OCI-LY1 (cell line): ENCODE measurements around the gene ICE2.

ENCODE experiments used
- CTCF ChIP-seq: fragments of 200-600 bp; sonication (generic), shearing (Covaris generic); IDR thresholded peaks from 2 replicates; pipeline ENCODE4 v1.5.1; 2017; ENCODE audit warnings: mild to moderate bottlenecking, antibody characterized with exemption, low read length, moderate library complexity, mixed read lengths
- EZH2 ChIP-seq: fragments of 200-600 bp; sonication (generic), shearing (Covaris generic); IDR thresholded peaks from 2 replicates; pipeline ENCODE4 v1.8.0; 2017; ENCODE audit warnings: borderline replicate concordance, mixed run types, mild to moderate bottlenecking, antibody characterized with exemption, low read length, moderate library complexity, mixed read lengths

GRCh38 chr15:60493166-60493565 is 14.2 kb upstream of the ICE2 start:
- TF ChIP-seq CTCF (no peak), EZH2 (no peak)
